ENCODE results near the gene DMRTC2. TPM values are rescaled to one million over a fixed set of nuclear protein-coding genes. Genes with fewer than 3 reads are reported as not detected.

Gene DMRTC2
- total RNA-seq, 2 donors from 2014 or later: not detected

- Mint-ChIP-seq H3K4me1 (peaks cover 20% of the 10 kb centered on the region), H3K9me3 (no peaks in the 10 kb centered on the region), H3K36me3 (ENCODE audit: low read depth) (peaks cover 46% of the 10 kb centered on the region), H3K4me3 (peak overlapping the region; percentile 90), H3K27ac (peak overlapping the region; percentile 98), H3K27me3 (no peaks in the 10 kb centered on the region)
- ATAC-seq (replicated peaks): no peak
Observed at GRCh38 chr19:41859213-41859617, 14.4 kb downstream of the DMRTC2 start.

GRCh38 chr19:41859618-41860418 is 15.0 kb downstream of the DMRTC2 start, which contains the start of gene RPS19:
TSS of gene RPS19 (plus strand) at chr19:41860255. CDS start at chr19:41860775, 520 bp downstream.
- peak within 1 kb of the TSS; percentile 90 for H3K4me3 Mint-ChIP-seq
- H3K27ac Mint-ChIP-seq: peak within 1 kb of the TSS; percentile 98
- H3K9me3 Mint-ChIP-seq: no peaks in the 10 kb centered on the region
- peaks cover 22% of the 10 kb centered on the region for H3K4me1 Mint-ChIP-seq
- H3K27me3 Mint-ChIP-seq: no peaks in the 10 kb centered on the region
- ATAC-seq (replicated peaks): peak; percentile 90
- H3K36me3 Mint-ChIP-seq (ENCODE audit: low read depth): peaks cover 52% of the 10 kb centered on the region

GRCh38 chr19:41860419-41861115 is 15.7 kb downstream of the DMRTC2 start:
- peaks cover 22% of the 10 kb centered on the region for H3K4me1 Mint-ChIP-seq
- peak overlapping the region; percentile 90 for H3K4me3 Mint-ChIP-seq
- H3K36me3 Mint-ChIP-seq (ENCODE audit: low read depth): peaks cover 60% of the 10 kb centered on the region
- no peak for ATAC-seq (replicated peaks)
- H3K27ac Mint-ChIP-seq: peak overlapping the region; percentile 98
- H3K27me3 Mint-ChIP-seq: no peaks in the 10 kb centered on the region
- no peaks in the 10 kb centered on the region for H3K9me3 Mint-ChIP-seq

- no peaks in the 10 kb centered on the region for H3K27me3 Mint-ChIP-seq
- H3K4me1 Mint-ChIP-seq: peaks cover 25% of the 10 kb centered on the region
- peak overlapping the region; percentile 90 for H3K4me3 Mint-ChIP-seq
- no peaks in the 10 kb centered on the region for H3K9me3 Mint-ChIP-seq
- H3K36me3 Mint-ChIP-seq (ENCODE audit: low read depth): peaks cover 67% of the 10 kb centered on the region
- peak overlapping the region; percentile 98 for H3K27ac Mint-ChIP-seq
- no peak for ATAC-seq (replicated peaks)
Observed at GRCh38 chr19:41861116-41861768, 16.4 kb downstream of the DMRTC2 start.

GRCh38 chr19:41861846-41862245 is 17.0 kb downstream of the DMRTC2 start:
- H3K36me3 Mint-ChIP-seq (ENCODE audit: low read depth): peaks cover 73% of the 10 kb centered on the region

GRCh38 chr19:41862445-41862986 is 17.7 kb downstream of the DMRTC2 start:
- Mint-ChIP-seq H3K4me3 (peak overlapping the region; percentile 90), H3K9me3 (no peaks in the 10 kb centered on the region), H3K4me1 (peaks cover 27% of the 10 kb centered on the region), H3K36me3 (ENCODE audit: low read depth) (peaks cover 79% of the 10 kb centered on the region), H3K27me3 (no peaks in the 10 kb centered on the region), H3K27ac (peak overlapping the region; percentile 98)
- ATAC-seq (replicated peaks): no peak

More at GRCh38 chr19:41861846-41862245, 17.0 kb downstream of the DMRTC2 start:
- H3K27ac Mint-ChIP-seq: peak overlapping the region; percentile 98
- H3K4me3 Mint-ChIP-seq: peak overlapping the region; percentile 90
- H3K4me1 Mint-ChIP-seq: peaks cover 27% of the 10 kb centered on the region
- no peaks in the 10 kb centered on the region for H3K9me3 Mint-ChIP-seq
- H3K27me3 Mint-ChIP-seq: no peaks in the 10 kb centered on the region
- ATAC-seq (replicated peaks): no peak

GRCh38 chr19:41863209-41863931 is 18.5 kb downstream of the DMRTC2 start:
- ATAC-seq (replicated peaks): no peak
- Mint-ChIP-seq H3K27me3 (no peaks in the 10 kb centered on the region), H3K36me3 (ENCODE audit: low read depth) (peaks cover 88% of the 10 kb centered on the region), H3K4me3 (peak overlapping the region; percentile 90), H3K27ac (peak overlapping the region; percentile 98), H3K4me1 (peaks cover 35% of the 10 kb centered on the region), H3K9me3 (no peaks in the 10 kb centered on the region)

- peaks cover 35% of the 10 kb centered on the region for H3K4me1 Mint-ChIP-seq
- H3K27me3 Mint-ChIP-seq: no peaks in the 10 kb centered on the region
- H3K4me3 Mint-ChIP-seq: peak overlapping the region; percentile 90
- no peak for ATAC-seq (replicated peaks)
- peak overlapping the region; percentile 98 for H3K27ac Mint-ChIP-seq
- peaks cover 98% of the 10 kb centered on the region for H3K36me3 Mint-ChIP-seq (ENCODE audit: low read depth)
- no peaks in the 10 kb centered on the region for H3K9me3 Mint-ChIP-seq
Observed at GRCh38 chr19:41864374-41864773, 19.5 kb downstream of the DMRTC2 start.

GRCh38 chr19:41866284-41866683 is 21.4 kb downstream of the DMRTC2 start:
- Mint-ChIP-seq H3K9me3 (no peaks in the 10 kb centered on the region), H3K27me3 (no peaks in the 10 kb centered on the region), H3K4me3 (peak overlapping the region; percentile 90), H3K27ac (peak overlapping the region; percentile 78), H3K36me3 (ENCODE audit: low read depth) (peaks cover 100% of the 10 kb centered on the region), H3K4me1 (peaks cover 48% of the 10 kb centered on the region)
- no peak for ATAC-seq (replicated peaks)

GRCh38 chr19:41868120-41868988 is 23.5 kb downstream of the DMRTC2 start:
- Mint-ChIP-seq H3K4me1 (peaks cover 50% of the 10 kb centered on the region), H3K4me3 (peak overlapping the region; percentile 84), H3K27ac (peak overlapping the region; percentile 89), H3K36me3 (ENCODE audit: low read depth) (peaks cover 99% of the 10 kb centered on the region), H3K27me3 (no peaks in the 10 kb centered on the region), H3K9me3 (no peaks in the 10 kb centered on the region)
- ATAC-seq (replicated peaks): no peak

- Mint-ChIP-seq H3K4me1 (peaks cover 46% of the 10 kb centered on the region), H3K36me3 (ENCODE audit: low read depth) (peaks cover 94% of the 10 kb centered on the region), H3K27ac (no peak overlapping the region), H3K4me3 (peak overlapping the region; percentile 84), H3K27me3 (no peaks in the 10 kb centered on the region), H3K9me3 (no peaks in the 10 kb centered on the region)
- ATAC-seq (replicated peaks): no peak
Observed at GRCh38 chr19:41868989-41869300, 24.1 kb downstream of the DMRTC2 start.

- Mint-ChIP-seq H3K9me3 (no peaks in the 10 kb centered on the region), H3K27ac (peak overlapping the region; percentile 98), H3K27me3 (no peaks in the 10 kb centered on the region), H3K4me1 (peaks cover 41% of the 10 kb centered on the region), H3K4me3 (peak overlapping the region; percentile 84), H3K36me3 (ENCODE audit: low read depth) (peaks cover 89% of the 10 kb centered on the region)
- no peak for ATAC-seq (replicated peaks)
Observed at GRCh38 chr19:41869374-41869955, 24.6 kb downstream of the DMRTC2 start.

GRCh38 chr19:41870401-41870873 is 25.6 kb downstream of the DMRTC2 start:
- H3K4me3 Mint-ChIP-seq: peak overlapping the region; percentile 84
- peak overlapping the region; percentile 98 for H3K27ac Mint-ChIP-seq
- H3K9me3 Mint-ChIP-seq: no peaks in the 10 kb centered on the region
- peaks cover 79% of the 10 kb centered on the region for H3K36me3 Mint-ChIP-seq (ENCODE audit: low read depth)
- peaks cover 42% of the 10 kb centered on the region for H3K4me1 Mint-ChIP-seq
- ATAC-seq (replicated peaks): peak; percentile 54
- no peaks in the 10 kb centered on the region for H3K27me3 Mint-ChIP-seq

Data from activated T-helper 17 cell treated with anti-CD3 and anti-CD28 coated beads, Interleukin-2, amount 50 U/mL, for 72 hours (primary cell).